GM12878 (cell line): ENCODE measurements around the gene MAMDC4. TPM values are rescaled to one million over a fixed set of nuclear protein-coding genes. Genes with fewer than 3 reads are reported as not detected.

Source experiments
- BACH1 ChIP-seq: fragments of 450-650 bp; IDR thresholded peaks from 2 replicates; pipeline ENCODE4 v1.6.1; 2017; ENCODE audit warnings: mild to moderate bottlenecking, borderline replicate concordance
- DPF2 ChIP-seq: fragments of 450-650 bp; IDR thresholded peaks from 2 replicates; pipeline ENCODE4 v1.6.1; 2017; ENCODE audit warnings: mild to moderate bottlenecking
- GABPA ChIP-seq: IDR thresholded peaks from 2 replicates; pipeline ENCODE4 v1.6.1; 2014; ENCODE audit warnings: antibody characterized with exemption, low read depth, mild to moderate bottlenecking, inconsistent platforms
- IRF4 ChIP-seq: IDR thresholded peaks from 2 replicates; pipeline ENCODE4 v1.6.1; 2011; ENCODE audit warnings: low read depth, low read length
- MAX ChIP-seq: IDR thresholded peaks from 2 replicates; pipeline ENCODE4 v1.6.1; 2012; ENCODE audit warnings: low read depth, low read length, improper control_type of control experiment
- MEF2A ChIP-seq: IDR thresholded peaks from 2 replicates; pipeline ENCODE4 v1.6.1; 2011; ENCODE audit warnings: low read depth, mild to moderate bottlenecking, low read length, moderate library complexity; ENCODE audit not compliant: insufficient read depth
- MEF2B ChIP-seq: fragments of 450-650 bp; IDR thresholded peaks from 2 replicates; pipeline ENCODE4 v1.6.1; 2018; ENCODE audit warnings: mild to moderate bottlenecking, moderate library complexity; ENCODE audit not compliant: partially characterized antibody, poor library complexity, severe bottlenecking
- MXI1 ChIP-seq: fragments of 150-350 bp; IDR thresholded peaks from 2 replicates; pipeline ENCODE4 v1.6.1; 2011; ENCODE audit warnings: low read depth, mild to moderate bottlenecking, inconsistent platforms, low read length, improper control_type of control experiment
- MYC ChIP-seq: IDR thresholded peaks from 2 replicates; pipeline ENCODE4 v1.6.1; 2011; ENCODE audit warnings: mild to moderate bottlenecking, low read length, moderate library complexity, inconsistent platforms; ENCODE audit not compliant: insufficient read depth, insufficient replicate concordance, insufficient read length, severe bottlenecking
- NFXL1 ChIP-seq: fragments of 450-650 bp; IDR thresholded peaks from 2 replicates; pipeline ENCODE4 v1.6.1; 2017; ENCODE audit warnings: antibody characterized with exemption, mild to moderate bottlenecking, borderline replicate concordance
- PAX8 ChIP-seq: fragments of 450-650 bp; IDR thresholded peaks from 2 replicates; pipeline ENCODE4 v1.6.1; 2017; ENCODE audit warnings: mild to moderate bottlenecking, moderate library complexity
- PKNOX1 ChIP-seq: fragments of 450-650 bp; IDR thresholded peaks from 2 replicates; pipeline ENCODE4 v1.6.1; 2016; ENCODE audit warnings: mild to moderate bottlenecking
- POLR2AphosphoS2 ChIP-seq: IDR thresholded peaks from 2 replicates; pipeline ENCODE4 v1.6.1; 2011; ENCODE audit warnings: low read depth, mild to moderate bottlenecking, low read length, improper control_type of control experiment, moderate library complexity
- RUNX3 ChIP-seq: IDR thresholded peaks from 2 replicates; pipeline ENCODE4 v1.6.1; 2012; ENCODE audit warnings: low read length, inconsistent platforms
- SREBF2 ChIP-seq: IDR thresholded peaks from 2 replicates; pipeline ENCODE4 v1.6.1; 2012; ENCODE audit warnings: mild to moderate bottlenecking, low read length
- STAT1 ChIP-seq: fragments of 450-650 bp; conservative IDR thresholded peaks from 2 replicates; pipeline ENCODE4 v1.6.1; 2014; ENCODE audit warnings: antibody characterized with exemption, mild to moderate bottlenecking
- TCF7 ChIP-seq: IDR thresholded peaks from 2 replicates; pipeline ENCODE4 v1.6.1; 2014; ENCODE audit warnings: antibody characterized with exemption, borderline replicate concordance
- polyA plus RNA-seq, 11 experiments: library from polyadenylated mRNA; depleted of rRNA in 4 of 11; unstranded in 6 of 11; stranded (reverse) in 5 of 11; fragments of >200 nt; fragmentation: Nextera tagmentation in 4 of 11; fragmentation: Illumina TruSeq in 1 of 11; extraction: Ambion mirVana in 4 of 11; extraction: Trizol in 1 of 11; gene quantifications; 1 replicate in 1 of 11; 2 replicates in 10 of 11; pipeline versions ENCODE4 v1.2.1 to v1.2.3, GENCODE V29; 2011 to 2016; ENCODE audit warnings: inconsistent platforms in 2 of 11, missing spikeins in 2 of 11, low read depth in 1 of 11
- total RNA-seq, 4 experiments: library from RNA; depleted of rRNA in 3 of 4; stranded (reverse); fragments of >200 nt in 3 of 4; fragmentation: Illumina TruSeq in 1 of 4; extraction: Trizol in 1 of 4; gene quantifications; 2 replicates each; pipeline versions ENCODE4 v1.2.1 to v1.2.3, GENCODE V29; 2013 to 2021
- TF ChIP-seq, protein P1 (sequence below): IDR thresholded peaks from 2 replicates; pipeline ENCODE4 v1.6.1; 2012; ENCODE audit warnings: mild to moderate bottlenecking, low read depth, low read length
- TF ChIP-seq, protein P2 (sequence below): IDR thresholded peaks from 2 replicates; pipeline ENCODE4 v1.6.1; 2012; ENCODE audit warnings: low read depth, low read length, improper control_type of control experiment
- TF ChIP-seq, protein P3 (sequence below): fragments of 450-650 bp; IDR thresholded peaks from 2 replicates; pipeline ENCODE4 v1.6.1; 2017; ENCODE audit warnings: mild to moderate bottlenecking, moderate library complexity

MAMDC4 gene
- total and polyA plus RNA-seq, 10 of the 15 experiments (the other 5 are each of a cell fraction or from before 2014, with no cell fraction given): 0.22 to 5.7 (median 2.4) TPM; not detected in 1

DNA sequence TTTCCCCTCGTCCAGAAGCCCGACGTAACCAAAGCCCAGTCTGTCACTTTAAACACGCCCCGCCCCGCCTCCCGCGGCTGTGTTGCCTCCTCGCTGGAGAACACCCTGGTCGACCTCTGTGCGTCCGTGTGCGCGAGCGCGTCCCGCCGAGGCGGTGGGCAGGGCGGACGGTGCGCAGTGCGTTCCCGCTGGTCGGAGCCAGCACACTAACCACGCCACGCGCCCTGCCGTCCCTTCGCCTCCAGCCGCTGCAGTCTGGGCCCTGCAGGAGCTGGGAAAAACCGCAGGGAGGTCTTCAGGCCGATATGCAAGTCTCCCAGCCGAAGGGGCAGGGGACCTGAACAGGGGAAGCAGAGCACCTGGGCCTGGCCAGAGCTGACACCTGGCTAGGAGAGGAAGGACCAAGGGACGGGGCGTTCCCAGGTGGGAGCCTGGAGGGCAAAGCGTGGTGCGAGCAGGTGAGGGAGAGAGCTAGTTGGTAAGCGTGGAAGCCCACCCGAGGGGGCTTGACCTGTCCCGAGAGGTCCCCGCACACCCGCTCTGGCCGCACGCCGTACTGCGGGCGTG is 4.2 kb upstream of the MAMDC4 start (continued):
- TF ChIP-seq PKNOX1 (peak; percentile 68), STAT1 (no peak), POLR2AphosphoS2 (peak; percentile 61; the same call in 1 of the 2 replicates), IRF4 (no peak), TCF7 (no peak), MXI1 (no peak), MEF2B (no peak), NFXL1 (0 out of 2 replicates have a peak, but pooled peaks have one; percentile 3), MAX (peak; percentile 47; the same call in 1 of the 2 replicates), BACH1 (peak; percentile 61; the same call in 1 of the 2 replicates), SREBF2 (no peak), PAX8 (no peak), MEF2A (no peak), DPF2 (peak; percentile 38; the same call in 1 of the 2 replicates), GABPA (no peak), RUNX3 (peak; percentile 46), MYC (peak; percentile 26)
- TF ChIP-seq, protein P1, sequence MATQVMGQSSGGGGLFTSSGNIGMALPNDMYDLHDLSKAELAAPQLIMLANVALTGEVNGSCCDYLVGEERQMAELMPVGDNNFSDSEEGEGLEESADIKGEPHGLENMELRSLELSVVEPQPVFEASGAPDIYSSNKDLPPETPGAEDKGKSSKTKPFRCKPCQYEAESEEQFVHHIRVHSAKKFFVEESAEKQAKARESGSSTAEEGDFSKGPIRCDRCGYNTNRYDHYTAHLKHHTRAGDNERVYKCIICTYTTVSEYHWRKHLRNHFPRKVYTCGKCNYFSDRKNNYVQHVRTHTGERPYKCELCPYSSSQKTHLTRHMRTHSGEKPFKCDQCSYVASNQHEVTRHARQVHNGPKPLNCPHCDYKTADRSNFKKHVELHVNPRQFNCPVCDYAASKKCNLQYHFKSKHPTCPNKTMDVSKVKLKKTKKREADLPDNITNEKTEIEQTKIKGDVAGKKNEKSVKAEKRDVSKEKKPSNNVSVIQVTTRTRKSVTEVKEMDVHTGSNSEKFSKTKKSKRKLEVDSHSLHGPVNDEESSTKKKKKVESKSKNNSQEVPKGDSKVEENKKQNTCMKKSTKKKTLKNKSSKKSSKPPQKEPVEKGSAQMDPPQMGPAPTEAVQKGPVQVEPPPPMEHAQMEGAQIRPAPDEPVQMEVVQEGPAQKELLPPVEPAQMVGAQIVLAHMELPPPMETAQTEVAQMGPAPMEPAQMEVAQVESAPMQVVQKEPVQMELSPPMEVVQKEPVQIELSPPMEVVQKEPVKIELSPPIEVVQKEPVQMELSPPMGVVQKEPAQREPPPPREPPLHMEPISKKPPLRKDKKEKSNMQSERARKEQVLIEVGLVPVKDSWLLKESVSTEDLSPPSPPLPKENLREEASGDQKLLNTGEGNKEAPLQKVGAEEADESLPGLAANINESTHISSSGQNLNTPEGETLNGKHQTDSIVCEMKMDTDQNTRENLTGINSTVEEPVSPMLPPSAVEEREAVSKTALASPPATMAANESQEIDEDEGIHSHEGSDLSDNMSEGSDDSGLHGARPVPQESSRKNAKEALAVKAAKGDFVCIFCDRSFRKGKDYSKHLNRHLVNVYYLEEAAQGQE: no peak
- TF ChIP-seq, protein P2, sequence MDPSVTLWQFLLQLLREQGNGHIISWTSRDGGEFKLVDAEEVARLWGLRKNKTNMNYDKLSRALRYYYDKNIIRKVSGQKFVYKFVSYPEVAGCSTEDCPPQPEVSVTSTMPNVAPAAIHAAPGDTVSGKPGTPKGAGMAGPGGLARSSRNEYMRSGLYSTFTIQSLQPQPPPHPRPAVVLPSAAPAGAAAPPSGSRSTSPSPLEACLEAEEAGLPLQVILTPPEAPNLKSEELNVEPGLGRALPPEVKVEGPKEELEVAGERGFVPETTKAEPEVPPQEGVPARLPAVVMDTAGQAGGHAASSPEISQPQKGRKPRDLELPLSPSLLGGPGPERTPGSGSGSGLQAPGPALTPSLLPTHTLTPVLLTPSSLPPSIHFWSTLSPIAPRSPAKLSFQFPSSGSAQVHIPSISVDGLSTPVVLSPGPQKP: no peak
- TF ChIP-seq, protein P3, sequence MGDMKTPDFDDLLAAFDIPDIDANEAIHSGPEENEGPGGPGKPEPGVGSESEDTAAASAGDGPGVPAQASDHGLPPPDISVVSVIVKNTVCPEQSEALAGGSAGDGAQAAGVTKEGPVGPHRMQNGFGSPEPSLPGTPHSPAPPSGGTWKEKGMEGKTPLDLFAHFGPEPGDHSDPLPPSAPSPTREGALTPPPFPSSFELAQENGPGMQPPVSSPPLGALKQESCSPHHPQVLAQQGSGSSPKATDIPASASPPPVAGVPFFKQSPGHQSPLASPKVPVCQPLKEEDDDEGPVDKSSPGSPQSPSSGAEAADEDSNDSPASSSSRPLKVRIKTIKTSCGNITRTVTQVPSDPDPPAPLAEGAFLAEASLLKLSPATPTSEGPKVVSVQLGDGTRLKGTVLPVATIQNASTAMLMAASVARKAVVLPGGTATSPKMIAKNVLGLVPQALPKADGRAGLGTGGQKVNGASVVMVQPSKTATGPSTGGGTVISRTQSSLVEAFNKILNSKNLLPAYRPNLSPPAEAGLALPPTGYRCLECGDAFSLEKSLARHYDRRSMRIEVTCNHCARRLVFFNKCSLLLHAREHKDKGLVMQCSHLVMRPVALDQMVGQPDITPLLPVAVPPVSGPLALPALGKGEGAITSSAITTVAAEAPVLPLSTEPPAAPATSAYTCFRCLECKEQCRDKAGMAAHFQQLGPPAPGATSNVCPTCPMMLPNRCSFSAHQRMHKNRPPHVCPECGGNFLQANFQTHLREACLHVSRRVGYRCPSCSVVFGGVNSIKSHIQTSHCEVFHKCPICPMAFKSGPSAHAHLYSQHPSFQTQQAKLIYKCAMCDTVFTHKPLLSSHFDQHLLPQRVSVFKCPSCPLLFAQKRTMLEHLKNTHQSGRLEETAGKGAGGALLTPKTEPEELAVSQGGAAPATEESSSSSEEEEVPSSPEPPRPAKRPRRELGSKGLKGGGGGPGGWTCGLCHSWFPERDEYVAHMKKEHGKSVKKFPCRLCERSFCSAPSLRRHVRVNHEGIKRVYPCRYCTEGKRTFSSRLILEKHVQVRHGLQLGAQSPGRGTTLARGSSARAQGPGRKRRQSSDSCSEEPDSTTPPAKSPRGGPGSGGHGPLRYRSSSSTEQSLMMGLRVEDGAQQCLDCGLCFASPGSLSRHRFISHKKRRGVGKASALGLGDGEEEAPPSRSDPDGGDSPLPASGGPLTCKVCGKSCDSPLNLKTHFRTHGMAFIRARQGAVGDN: 0 out of 2 replicates have a peak, but pooled peaks have one; percentile 42
